Effector memory CD4-positive, alpha-beta T cell (primary cell): Measurements from ENCODE around the gene TSPAN32.
"Not testable (repeated sequence)": the region's sequence is repeated elsewhere in the genome, so short reads cannot be mapped to it uniquely, and the experiment has no call there.

Source experiments
- DNase-seq, 3 donors: peaks; one replicate each; pipeline ENCODE4 v3.0.0-alpha.2; 2020
- H3K27ac ChIP-seq: 2 replicates; pipeline ENCODE4 v1.7.0; 2013; ENCODE audit warnings: mild to moderate bottlenecking, low read length, moderate library complexity; ENCODE audit not compliant: insufficient read depth, poor library complexity, severe bottlenecking
- H3K27me3 ChIP-seq: replicated peaks from 2 replicates; pipeline ENCODE4 v1.7.0; 2013; ENCODE audit warnings: mild to moderate bottlenecking, low read length; ENCODE audit not compliant: insufficient read depth, control insufficient read depth, poor library complexity, severe bottlenecking
- H3K36me3 ChIP-seq: 2 replicates; pipeline ENCODE4 v1.7.0; 2013; ENCODE audit warnings: mild to moderate bottlenecking, low read length, moderate library complexity; ENCODE audit not compliant: control insufficient read depth, insufficient read depth
- H3K4me1 ChIP-seq: 2 replicates; pipeline ENCODE4 v1.7.0; 2013; ENCODE audit warnings: low read length, mild to moderate bottlenecking; ENCODE audit not compliant: control insufficient read depth, insufficient read depth, poor library complexity, severe bottlenecking
- H3K4me3 ChIP-seq: 2 replicates; pipeline ENCODE4 v1.7.0; 2013; ENCODE audit warnings: low read length, low read depth, mild to moderate bottlenecking; ENCODE audit not compliant: insufficient read depth, poor library complexity, severe bottlenecking
- H3K9me3 ChIP-seq: 2 replicates; pipeline ENCODE4 v1.7.0; 2013; ENCODE audit warnings: mild to moderate bottlenecking, low read length, moderate library complexity; ENCODE audit not compliant: control insufficient read depth

Gene TSPAN32

DNA sequence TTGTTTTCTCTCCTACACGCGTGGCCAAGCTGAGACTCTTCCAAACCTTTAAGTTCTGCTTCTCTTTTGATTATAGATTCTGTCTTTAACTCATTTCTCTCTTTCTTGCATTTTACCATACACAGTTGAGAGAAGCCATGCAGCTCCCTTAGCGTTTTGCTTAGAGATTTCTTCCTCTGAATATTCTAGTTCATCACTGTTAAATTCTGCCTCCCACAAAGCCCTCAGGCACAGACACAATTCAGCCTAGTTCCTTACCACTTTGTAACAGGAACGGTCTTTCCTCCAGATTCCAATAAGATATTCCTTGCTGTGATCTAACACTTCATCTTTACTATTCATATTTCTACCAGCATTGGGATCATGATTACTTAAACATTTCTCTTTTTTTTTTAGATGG is 50.6 kb downstream of the TSPAN32 start:
- no peaks in the 10 kb centered on the region for H3K36me3 ChIP-seq
- no peak overlapping the region for H3K27ac ChIP-seq
- H3K27me3 ChIP-seq, result no peaks in the 10 kb centered on the region
- H3K9me3 ChIP-seq, result no peaks in the 10 kb centered on the region
- H3K4me1 ChIP-seq, result no peaks in the 10 kb centered on the region
- no peak for DNase-seq
- H3K4me3 ChIP-seq, result no peak overlapping the region

DNA sequence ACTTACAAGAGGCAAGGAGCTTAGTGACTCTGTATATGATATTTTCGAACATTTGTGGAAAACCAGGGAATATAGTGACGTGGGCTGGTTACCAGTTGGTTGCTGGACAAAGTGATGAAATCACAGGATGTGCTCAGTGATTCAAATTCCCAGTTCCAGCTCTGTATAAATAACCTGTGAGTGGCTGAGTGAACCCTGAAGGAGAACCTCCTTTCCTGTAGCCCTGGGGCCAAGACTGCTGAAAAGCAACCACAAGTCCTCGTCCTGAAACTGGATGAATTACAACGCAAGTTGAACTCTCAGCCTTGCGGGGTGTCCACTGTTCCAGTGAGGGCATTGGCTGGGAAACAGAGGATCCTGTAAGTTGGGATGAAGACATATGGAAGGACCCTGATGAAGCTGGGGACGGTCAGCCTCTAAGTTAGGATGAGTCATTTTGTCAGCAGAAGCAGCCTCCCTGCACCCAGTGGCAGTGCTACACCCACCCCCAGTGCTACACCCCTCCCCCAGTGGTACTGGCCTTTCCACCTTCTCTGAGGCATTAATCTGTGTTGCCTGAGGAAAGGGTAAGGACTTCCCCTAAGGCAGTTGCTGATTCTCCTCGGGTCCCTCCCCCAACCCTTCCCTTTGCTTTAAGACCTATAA is 53.3 kb downstream of the TSPAN32 start:
- no peak for DNase-seq
- H3K27me3 ChIP-seq, result no peaks in the 10 kb centered on the region
- H3K4me1 ChIP-seq, result no peaks in the 10 kb centered on the region
- no peak overlapping the region for H3K4me3 ChIP-seq
- no peaks in the 10 kb centered on the region for H3K9me3 ChIP-seq
- H3K27ac ChIP-seq, result no peak overlapping the region
- no peaks in the 10 kb centered on the region for H3K36me3 ChIP-seq

DNA sequence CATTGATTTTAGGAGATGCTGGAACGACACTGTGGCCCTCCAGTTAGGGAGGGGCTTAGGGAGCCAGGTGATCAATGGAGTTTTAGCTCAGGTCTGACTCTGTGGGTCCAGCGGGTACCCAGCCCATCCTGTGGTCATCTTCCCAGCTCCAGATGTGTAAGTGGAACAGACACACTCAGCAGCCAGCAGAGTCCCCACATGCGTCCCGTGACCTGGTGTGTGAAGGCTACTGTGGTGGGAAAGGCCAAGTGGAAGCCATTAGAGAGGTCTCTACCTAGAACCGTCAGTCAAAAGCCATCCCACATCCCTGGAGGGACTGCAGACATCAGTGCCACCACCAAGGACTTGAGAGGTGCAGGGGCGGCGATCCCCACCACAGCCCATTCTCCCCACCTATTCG is 55.4 kb downstream of the TSPAN32 start:
- no peak for DNase-seq
- H3K4me3 ChIP-seq, result no peak overlapping the region
- no peaks in the 10 kb centered on the region for H3K27me3 ChIP-seq
- no peaks in the 10 kb centered on the region for H3K9me3 ChIP-seq
- no peaks in the 10 kb centered on the region for H3K36me3 ChIP-seq
- H3K4me1 ChIP-seq, result no peaks in the 10 kb centered on the region
- H3K27ac ChIP-seq, result no peak overlapping the region

DNA sequence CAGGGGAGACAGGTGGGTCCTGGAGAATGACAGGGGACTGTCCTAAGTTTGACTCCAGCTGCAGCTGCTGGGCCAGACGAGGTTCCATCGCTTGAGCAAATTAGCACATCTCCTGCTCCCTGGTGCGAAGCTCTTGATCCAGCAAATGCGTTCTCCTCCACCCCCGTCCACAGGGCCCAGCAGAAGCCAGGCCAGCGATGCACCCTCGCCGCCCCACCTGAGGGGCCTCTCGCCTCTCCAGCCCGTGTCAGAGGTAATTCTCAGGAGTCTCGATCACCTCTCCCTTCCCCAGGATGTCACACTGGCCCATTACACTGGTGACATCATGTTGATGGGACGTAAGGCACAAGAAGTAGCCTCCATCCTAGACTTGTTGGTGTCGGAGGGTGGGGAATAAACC is 55.8 kb downstream of the TSPAN32 start:
- H3K27me3 ChIP-seq, H3K4me3 ChIP-seq, H3K4me1 ChIP-seq, DNase-seq, H3K9me3 ChIP-seq, H3K36me3 ChIP-seq, H3K27ac ChIP-seq: not testable (repeated sequence)

DNA sequence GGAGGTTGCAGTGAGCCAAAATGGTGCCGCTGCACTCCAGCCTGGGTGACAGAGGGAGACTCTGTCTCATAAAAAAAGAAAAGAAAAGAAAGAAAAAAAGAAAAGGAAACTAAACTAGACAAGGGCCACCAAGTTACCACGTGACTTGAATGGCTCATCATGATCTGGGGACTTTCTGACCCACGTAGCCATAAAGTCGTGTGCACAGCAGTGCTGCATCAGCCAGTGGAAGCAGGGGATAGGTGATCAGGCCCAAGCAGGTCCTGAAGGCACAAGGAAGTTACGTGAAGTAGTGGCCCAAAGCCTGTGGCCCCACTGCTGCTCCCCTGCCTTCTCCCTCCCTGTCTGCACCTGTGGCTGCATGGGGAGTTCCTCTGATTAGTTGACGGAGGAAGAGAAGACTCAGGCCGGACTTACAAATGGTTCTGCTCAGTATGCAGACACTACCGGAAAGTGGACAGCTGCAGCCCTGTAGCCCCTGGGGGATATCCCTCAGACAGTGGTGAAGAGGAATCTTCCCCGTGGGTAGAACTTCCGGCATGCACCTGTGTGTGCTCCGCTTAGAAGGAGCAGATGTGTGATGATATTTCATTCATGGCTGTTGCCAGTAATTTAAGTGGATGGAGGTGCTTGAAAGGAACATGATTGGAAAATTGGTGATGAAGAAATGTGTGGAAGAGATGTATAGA is 57.1 kb downstream of the TSPAN32 start:
- Histone ChIP-seq H3K9me3 (no peaks in the 10 kb centered on the region), H3K4me1 (no peaks in the 10 kb centered on the region), H3K4me3 (no peak overlapping the region), H3K27ac (no peak overlapping the region), H3K36me3 (no peaks in the 10 kb centered on the region), H3K27me3 (no peaks in the 10 kb centered on the region)
- no peak for DNase-seq

DNA sequence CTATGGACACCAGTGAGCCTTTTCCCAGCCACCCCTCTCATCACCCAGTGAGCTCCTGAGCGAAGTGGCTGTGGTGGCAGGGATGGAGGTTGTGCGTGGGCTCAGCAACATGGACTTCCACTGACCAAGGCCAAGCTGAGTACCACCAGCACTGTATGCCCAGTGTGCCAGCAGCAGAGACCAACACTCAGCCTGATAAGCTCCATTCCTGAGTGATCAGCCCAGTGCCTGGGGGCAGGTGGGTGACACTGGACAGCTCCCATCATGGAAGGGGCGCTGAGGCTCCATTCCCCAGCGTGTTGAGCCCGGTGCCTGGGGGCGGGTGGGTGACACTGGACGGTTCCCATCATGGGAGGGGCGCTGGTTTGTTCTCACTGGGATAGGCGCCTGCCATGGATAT is 57.7 kb downstream of the TSPAN32 start:
- Histone ChIP-seq H3K27me3 (no peaks in the 10 kb centered on the region), H3K36me3 (no peaks in the 10 kb centered on the region), H3K9me3 (no peaks in the 10 kb centered on the region), H3K4me3 (no peak overlapping the region), H3K4me1 (no peaks in the 10 kb centered on the region), H3K27ac (no peak overlapping the region)
- no peak for DNase-seq

DNA sequence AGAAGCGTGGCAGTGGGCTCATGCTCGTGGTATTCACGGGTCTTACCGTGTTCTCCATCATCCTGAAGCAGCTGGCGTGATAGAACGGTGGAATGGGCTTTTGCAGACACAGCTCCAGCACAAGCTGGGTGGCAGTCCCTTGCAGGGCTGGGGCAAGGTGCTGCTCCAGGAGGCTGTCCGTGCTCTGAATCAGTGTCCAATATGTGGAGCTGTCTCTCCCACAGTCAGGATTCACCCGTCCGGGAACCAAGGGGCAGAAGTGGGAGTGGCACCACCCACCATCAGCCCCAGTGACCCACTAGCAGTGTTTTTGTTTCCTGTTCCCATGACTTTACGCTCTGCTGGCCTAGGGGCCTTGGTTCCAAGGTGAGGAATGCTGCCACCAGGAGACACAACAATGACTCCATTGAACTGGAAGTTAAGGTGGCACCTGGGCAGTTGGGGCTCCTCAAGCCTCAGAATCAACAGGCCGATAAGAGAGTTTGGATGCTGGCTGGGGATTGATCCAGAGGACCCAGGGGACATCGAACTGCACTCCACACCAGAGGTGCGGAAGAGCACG is 58.3 kb downstream of the TSPAN32 start:
- DNase-seq, result no peak
- H3K9me3 ChIP-seq, result no peaks in the 10 kb centered on the region
- H3K27ac ChIP-seq, result no peak overlapping the region
- H3K27me3 ChIP-seq, result no peaks in the 10 kb centered on the region
- no peaks in the 10 kb centered on the region for H3K36me3 ChIP-seq
- no peak overlapping the region for H3K4me3 ChIP-seq
- no peaks in the 10 kb centered on the region for H3K4me1 ChIP-seq

DNA sequence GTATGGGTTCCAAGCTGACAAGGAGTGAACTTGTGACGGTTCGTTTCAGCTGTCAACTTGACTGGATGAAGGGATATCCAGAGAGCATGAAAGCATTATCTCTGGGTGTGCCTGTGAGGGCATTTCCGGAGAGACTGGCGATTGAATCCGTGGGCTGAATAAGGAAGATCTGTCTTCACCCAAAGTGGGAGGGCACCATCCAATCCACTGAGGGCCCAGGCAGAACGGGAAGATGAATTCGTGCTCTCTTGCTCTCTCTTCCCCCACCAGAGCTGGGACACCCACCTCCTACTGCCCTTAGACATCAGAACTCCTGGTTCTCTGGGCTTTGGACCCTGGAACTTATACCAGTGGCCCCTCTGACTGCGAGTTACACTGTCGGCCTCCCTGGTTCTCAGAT is 59.8 kb downstream of the TSPAN32 start:
- Histone ChIP-seq H3K27ac (no peak overlapping the region), H3K27me3 (no peaks in the 10 kb centered on the region), H3K36me3 (no peaks in the 10 kb centered on the region), H3K4me1 (no peaks in the 10 kb centered on the region), H3K4me3 (no peak overlapping the region), H3K9me3 (no peaks in the 10 kb centered on the region)
- DNase-seq, result no peak

DNA sequence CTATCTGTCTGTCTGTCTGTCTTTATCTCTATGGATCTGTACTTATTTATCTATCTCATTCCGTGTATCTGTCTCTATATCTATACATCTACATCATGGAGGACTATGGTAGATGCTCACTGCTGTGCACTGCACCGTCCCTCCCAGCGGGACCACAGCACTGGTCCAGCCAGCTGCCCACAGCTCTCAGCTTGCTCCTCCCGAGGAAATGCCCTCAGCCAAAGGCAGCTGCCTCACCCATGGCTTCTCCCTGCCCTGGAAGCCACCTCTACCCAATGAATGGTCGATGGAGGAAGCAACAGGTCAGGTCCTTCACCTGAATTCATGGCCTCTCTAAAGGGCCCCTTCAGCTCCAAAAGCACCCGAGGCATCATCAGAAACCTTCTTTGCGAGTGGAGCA is 60.6 kb downstream of the TSPAN32 start:
- Histone ChIP-seq H3K4me1 (no peaks in the 10 kb centered on the region), H3K4me3 (no peak overlapping the region), H3K9me3 (no peaks in the 10 kb centered on the region), H3K36me3 (no peaks in the 10 kb centered on the region), H3K27ac (no peak overlapping the region), H3K27me3 (no peaks in the 10 kb centered on the region)
- no peak for DNase-seq

DNA sequence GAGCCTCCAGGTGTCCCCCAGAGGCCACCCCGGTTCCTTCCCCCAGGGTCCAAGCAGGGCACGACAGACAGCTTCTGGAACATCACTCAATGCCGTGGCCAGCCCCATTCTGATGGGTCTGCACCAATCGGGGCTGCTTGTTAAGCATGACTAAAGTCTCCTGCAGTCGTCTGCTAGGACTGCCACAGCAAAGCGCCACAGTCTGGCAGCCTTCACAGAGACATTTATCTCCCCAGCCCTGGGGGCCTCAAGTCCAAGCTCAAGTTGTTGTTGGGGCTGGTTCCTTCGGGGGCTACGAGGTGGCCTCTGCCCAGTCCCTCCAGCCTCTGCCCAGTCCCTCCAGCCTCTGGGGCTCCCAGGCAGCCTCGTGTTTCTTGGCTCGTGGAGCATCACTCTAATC is 61.3 kb downstream of the TSPAN32 start:
- Histone ChIP-seq H3K36me3 (no peaks in the 10 kb centered on the region), H3K27me3 (no peaks in the 10 kb centered on the region), H3K27ac (no peak overlapping the region), H3K9me3 (no peaks in the 10 kb centered on the region), H3K4me1 (no peaks in the 10 kb centered on the region), H3K4me3 (no peak overlapping the region)
- DNase-seq, result no peak
